Myocyte (in vitro differentiated cells): ENCODE results near the gene UCP1. TPM values are rescaled to one million over a fixed set of nuclear protein-coding genes. Genes with fewer than 3 reads are reported as not detected.
"Not testable (repeated sequence)": the region's sequence is repeated elsewhere in the genome, so short reads cannot be mapped to it uniquely, and the experiment has no call there.

Experiments
- DNase-seq: peaks from one replicate; pipeline ENCODE4 v3.0.0-alpha.2; 2012; ENCODE audit warnings: low read depth
- total RNA-seq: library from RNA; depleted of rRNA; stranded (reverse); fragments of >200 nt; gene quantifications from 2 replicates; pipeline ENCODE4 v1.2.3, GENCODE V29; 2014

Gene UCP1
- total RNA-seq, 1 donor from 2014 or later: not detected

DNA sequence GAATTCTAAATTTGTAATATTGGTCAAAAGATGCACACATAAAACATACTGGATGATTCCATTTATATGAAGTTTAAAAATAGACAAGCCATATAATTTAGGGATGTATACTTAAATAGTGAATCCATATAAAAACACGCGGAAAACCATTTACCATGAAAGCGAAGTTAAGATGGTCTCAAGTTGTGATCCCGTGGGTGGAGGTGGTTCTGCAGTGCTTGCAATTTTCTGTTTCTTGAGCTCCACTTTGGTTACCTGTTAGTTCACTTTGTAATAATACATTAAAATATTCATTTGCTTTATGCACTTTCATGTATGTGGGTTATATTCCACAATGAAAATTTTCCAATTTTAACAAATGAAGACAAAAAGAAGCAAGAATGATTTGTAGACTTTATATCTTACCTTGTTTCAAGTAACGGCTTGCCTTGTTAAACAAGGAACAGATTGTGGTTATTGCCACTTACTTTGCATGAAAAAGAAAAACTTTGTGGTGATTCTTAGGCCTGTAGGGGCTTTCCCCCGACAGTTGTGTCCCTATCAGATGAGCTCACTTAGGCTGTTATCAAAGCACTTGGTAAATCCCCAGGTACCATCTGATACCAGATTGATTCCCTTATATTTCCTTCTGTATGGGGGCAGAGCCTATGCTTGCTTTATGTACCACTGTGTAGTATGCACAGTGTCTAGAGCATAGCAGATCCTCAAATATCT is 12.2 kb downstream of the UCP1 start:
- no peak for DNase-seq

DNA sequence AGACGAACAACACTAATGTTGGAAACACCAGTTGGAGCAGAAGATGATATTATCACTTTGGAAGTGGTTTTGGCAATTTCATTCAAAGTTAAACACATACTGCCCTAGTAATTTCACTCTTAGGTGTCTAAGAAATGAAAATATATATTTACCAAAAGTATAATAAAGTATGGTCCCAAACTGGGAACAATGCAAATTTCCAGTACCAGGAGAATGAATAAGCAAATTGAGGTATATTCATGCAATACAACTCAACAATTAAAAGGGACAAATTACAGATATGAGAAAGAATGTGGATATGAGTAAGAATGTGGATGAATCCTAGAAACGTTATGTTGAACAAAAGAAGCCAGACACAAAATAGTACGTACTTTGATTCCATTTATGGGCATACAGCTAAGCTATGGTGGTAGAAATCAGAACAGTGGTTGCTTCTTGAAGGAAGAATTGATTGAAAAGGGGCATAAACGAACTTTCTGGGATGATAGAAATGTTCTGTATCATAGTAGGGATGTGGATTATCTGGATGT is 34.7 kb downstream of the UCP1 start:
- DNase-seq: no peak

DNA sequence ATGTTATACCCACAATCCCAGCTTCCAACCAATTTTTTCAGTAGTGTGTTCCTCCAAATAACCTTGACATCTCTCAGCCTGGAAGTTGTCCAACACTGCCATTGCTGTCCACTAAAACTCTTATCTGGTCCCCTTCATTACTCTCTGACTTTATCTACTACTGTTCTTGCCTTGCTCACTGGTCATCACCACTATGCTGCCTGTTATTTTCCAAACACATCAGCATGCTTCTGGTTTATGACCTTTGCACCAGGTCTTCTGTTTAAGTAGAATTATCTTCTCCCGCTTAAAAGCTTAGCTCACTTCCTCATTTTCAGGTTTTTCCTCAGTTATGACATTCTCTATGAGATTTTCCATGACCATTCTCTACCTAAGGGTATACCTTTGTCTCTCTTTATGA is 39.3 kb downstream of the UCP1 start:
- DNase-seq: no peak

DNA sequence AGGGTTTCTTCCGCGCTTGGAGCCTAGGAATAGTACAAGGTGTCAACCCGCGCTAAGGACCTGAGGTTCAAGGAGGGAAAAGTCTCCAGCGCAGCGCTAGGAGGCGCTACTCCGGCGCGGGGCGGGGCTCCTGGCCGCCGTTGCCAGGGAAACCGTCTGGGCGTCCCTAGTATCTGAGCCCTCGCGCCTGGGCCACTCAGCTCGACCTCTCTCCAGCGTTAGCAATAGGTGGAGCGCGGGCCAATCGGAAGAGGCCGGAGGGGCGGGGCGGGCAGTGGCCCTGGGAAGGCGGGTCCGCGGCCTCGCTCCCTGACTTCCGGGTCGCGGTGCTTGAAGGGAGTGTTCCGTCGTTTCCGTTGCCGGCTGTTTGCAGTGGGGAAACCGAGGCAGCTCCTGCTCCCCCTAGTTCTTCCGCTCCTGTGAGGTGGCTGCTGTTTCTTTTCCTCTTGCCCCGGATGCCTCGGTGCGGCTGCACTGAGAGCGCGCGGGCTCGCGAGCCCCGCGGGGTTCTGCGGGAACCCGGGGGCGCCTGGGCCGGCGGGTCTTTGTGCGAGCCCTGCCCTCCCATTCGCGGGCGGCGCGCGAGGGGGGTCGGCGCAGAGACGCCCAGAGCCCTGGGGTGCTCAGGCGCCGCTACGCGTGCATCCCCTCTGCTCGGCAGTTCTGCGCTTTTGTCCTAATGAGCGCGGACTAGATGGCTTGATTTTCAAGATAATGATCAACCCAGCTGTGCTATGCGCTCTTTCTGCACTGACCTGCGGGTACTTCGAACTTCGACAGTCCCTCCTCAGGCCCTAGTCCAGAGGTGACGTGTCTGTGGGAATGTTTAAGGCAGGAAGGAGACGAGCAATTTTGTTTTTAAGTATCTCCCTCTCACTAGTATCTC is 44.7 kb downstream of the UCP1 start, which contains the start of gene ELMOD2:
Gene ELMOD2, plus strand, starts transcription at position 312 of the 886 bp plus-strand sequence. CDS start 1,261 bp downstream, outside the sequence.
- peak; percentile 99 for DNase-seq

DNA sequence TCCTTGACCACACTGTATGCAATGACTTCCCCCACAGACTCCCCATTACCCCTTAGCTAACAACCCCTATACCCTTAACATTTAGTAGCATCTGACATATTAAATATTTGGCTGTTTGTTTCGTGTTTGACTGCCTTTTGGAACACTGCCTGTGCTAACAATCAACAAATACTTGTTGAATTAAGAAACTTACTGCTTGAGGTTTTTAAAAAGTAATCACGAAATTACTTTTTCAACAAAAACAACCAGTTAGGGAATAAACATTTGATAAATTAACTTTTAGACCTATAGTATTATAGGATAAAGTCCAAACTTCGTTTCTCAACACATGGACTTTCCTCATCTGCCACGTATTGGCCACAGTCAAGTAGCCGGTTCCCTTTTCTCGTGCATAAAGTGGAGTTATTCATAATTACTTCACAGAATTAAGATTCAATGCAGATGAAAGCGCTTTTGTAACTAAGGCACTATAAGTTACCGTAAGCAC is 45.3 kb downstream of the UCP1 start:
- DNase-seq: no peak

DNA sequence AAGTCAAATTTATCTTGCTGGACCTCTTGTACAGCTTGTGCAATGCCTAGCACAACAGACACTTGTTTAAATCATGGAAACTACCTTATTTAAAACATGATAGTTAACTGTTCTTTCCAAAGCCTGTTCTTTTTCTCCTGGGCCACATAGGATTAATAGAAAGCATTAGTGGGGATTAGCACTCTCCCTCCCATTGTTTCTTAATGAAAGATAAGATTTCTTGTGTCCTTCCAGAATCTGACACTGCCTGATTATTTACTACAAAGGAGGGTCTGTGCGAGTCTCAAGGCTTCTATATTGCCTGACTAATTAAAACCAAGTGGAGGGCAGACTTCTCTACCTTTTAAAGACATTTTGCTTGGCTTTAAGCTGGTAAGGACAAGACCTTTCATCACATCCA is 53.3 kb downstream of the UCP1 start:
- DNase-seq: no peak

DNA sequence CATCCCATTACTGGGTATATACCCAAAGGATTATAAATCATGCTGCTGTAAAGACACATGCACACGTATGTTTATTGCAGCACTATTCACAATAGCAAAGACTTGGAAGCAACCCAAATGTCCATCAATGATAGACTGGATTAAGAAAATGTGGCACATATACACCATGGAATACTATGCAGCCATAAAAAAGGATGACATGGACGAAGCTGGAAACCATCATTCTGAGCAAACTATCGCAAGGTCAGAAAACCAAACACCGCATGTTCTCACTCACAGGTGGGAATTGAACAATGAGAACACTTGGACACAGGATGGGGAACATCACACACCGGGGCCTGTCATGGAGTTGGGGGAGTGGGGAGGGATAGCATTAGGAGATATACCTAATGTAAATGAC is 55.0 kb downstream of the UCP1 start:
- DNase-seq: not testable (repeated sequence)

Other genes starting within 250 kb of the UCP1 start
- 59.0 and 60.7 TPM in 2 replicates for gene SCOC, start 195.3 kb downstream of the UCP1 start, total RNA-seq
- gene CLGN, start 141.3 kb downstream of the UCP1 start, total RNA-seq: not detected in 2 replicates
- not detected in 2 replicates for gene MGAT4D, start 70.7 kb downstream of the UCP1 start, total RNA-seq
- gene ELMOD2, start 44.8 kb downstream of the UCP1 start, total RNA-seq: 45.4 and 56.5 TPM in 2 replicates
- 7.9 and 10.9 TPM in 2 replicates for gene TBC1D9, start 187.4 kb upstream of the UCP1 start, total RNA-seq